IPS-15b (cell line): ENCODE results near the gene ACSL6.
A peak's percentile ranks its signal among the peaks of the same experiment; 100 is the strongest.

Experiments used
- H3K27me3 ChIP-seq: one replicate; pipeline ENCODE4 v1.6.1; 2013; ENCODE audit warnings: low read length; ENCODE audit not compliant: control insufficient read depth, insufficient read depth
- H3K36me3 ChIP-seq: one replicate; pipeline ENCODE4 v1.6.1; 2013; ENCODE audit warnings: low read length; ENCODE audit not compliant: control insufficient read depth, insufficient read depth
- H3K4me1 ChIP-seq: one replicate; pipeline ENCODE4 v1.6.1; 2013; ENCODE audit warnings: mild to moderate bottlenecking, low read length; ENCODE audit not compliant: control insufficient read depth, insufficient read depth
- H3K4me3 ChIP-seq: one replicate; pipeline ENCODE4 v1.5.1; 2013; ENCODE audit warnings: low read depth, low read length
- H3K9ac ChIP-seq: one replicate; pipeline ENCODE4 v1.6.1; 2013; ENCODE audit warnings: low read depth, mild to moderate bottlenecking, low read length
- H3K9me3 ChIP-seq: one replicate; pipeline ENCODE4 v1.6.1; 2013; ENCODE audit warnings: mild to moderate bottlenecking, low read length; ENCODE audit not compliant: control insufficient read depth, insufficient read depth

Gene ACSL6

GRCh38 chr5:132021654-132022053, 10.2 kb upstream of the ACSL6 start:
- Histone ChIP-seq H3K36me3 (no peaks in the 10 kb centered on the region), H3K27me3 (no peaks in the 10 kb centered on the region), H3K4me3 (no peak overlapping the region), H3K9me3 (no peaks in the 10 kb centered on the region), H3K9ac (no peak overlapping the region), H3K4me1 (no peaks in the 10 kb centered on the region)

- Histone ChIP-seq H3K9me3 (no peaks in the 10 kb centered on the region), H3K9ac (no peak overlapping the region), H3K4me3 (no peak overlapping the region), H3K4me1 (no peaks in the 10 kb centered on the region), H3K36me3 (no peaks in the 10 kb centered on the region), H3K27me3 (no peaks in the 10 kb centered on the region)
These were observed 9.3 kb upstream of the ACSL6 start for GRCh38 chr5:132020568-132021339.

DNA sequence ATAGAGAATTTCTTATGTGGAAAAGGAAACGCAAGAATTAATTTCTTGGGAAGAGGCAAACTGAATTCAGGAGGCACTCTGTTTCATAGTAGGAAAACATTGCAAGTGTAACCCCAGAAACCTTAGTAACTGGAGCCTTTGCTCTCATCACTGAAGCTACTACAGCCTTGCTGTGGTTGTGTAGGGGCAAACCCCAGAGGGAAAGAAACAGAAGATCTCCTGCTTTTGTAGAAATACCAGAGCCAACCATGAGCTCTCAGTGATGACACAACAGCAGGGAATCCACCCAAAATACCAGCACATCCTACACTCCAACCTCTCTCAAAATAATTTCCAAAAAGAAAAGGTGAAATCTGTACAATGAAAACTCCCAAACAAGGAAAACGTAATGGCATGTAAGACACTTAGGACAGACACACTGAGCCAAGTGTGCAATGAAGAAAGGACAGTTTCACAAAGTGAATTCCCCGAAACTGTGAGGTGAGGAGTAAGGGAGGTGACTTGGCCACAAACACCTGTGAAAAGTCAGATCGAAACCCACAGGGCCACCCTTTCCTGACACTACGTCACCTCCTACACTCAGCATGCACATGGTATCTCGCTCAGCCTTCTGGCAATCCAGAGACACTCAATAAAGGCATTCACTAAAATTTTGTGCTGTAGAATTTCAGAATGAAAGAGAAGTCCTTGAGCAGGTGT, 8.5 kb upstream of the ACSL6 start:
- Histone ChIP-seq H3K27me3 (no peaks in the 10 kb centered on the region), H3K4me1 (no peaks in the 10 kb centered on the region), H3K9me3 (no peaks in the 10 kb centered on the region), H3K9ac (no peak overlapping the region), H3K36me3 (no peaks in the 10 kb centered on the region), H3K4me3 (no peak overlapping the region)

- Histone ChIP-seq H3K4me1 (no peaks in the 10 kb centered on the region), H3K36me3 (no peaks in the 10 kb centered on the region), H3K27me3 (no peaks in the 10 kb centered on the region), H3K9me3 (no peaks in the 10 kb centered on the region), H3K4me3 (no peak overlapping the region), H3K9ac (no peak overlapping the region)
These were observed 7.9 kb upstream of the ACSL6 start for GRCh38 chr5:132019337-132019736.

- no peaks in the 10 kb centered on the region for H3K27me3 ChIP-seq
- no peaks in the 10 kb centered on the region for H3K4me1 ChIP-seq
- H3K9ac ChIP-seq, result no peak overlapping the region
- no peaks in the 10 kb centered on the region for H3K9me3 ChIP-seq
- no peak overlapping the region for H3K4me3 ChIP-seq
- no peaks in the 10 kb centered on the region for H3K36me3 ChIP-seq
These were observed 6.5 kb upstream of the ACSL6 start for GRCh38 chr5:132017738-132018625.

- peaks cover 1% of the 10 kb centered on the region for H3K4me1 ChIP-seq
- no peaks in the 10 kb centered on the region for H3K9me3 ChIP-seq
- H3K36me3 ChIP-seq, result no peaks in the 10 kb centered on the region
- H3K27me3 ChIP-seq, result peaks cover 2% of the 10 kb centered on the region
- no peak overlapping the region for H3K9ac ChIP-seq
- H3K4me3 ChIP-seq, result no peak overlapping the region
These were observed 5.9 kb upstream of the ACSL6 start for GRCh38 chr5:132017316-132017715.

- Histone ChIP-seq H3K9me3 (no peaks in the 10 kb centered on the region), H3K27me3 (peaks cover 7% of the 10 kb centered on the region), H3K4me1 (peaks cover 4% of the 10 kb centered on the region), H3K9ac (no peak overlapping the region), H3K4me3 (no peak overlapping the region), H3K36me3 (no peaks in the 10 kb centered on the region)
These were observed 5.3 kb upstream of the ACSL6 start for GRCh38 chr5:132016721-132017250.

GRCh38 chr5:132013711-132014110, 2.3 kb upstream of the ACSL6 start:
- H3K36me3 ChIP-seq, result no peaks in the 10 kb centered on the region
- no peak overlapping the region for H3K4me3 ChIP-seq
- H3K4me1 ChIP-seq, result peaks cover 8% of the 10 kb centered on the region
- no peak overlapping the region for H3K9ac ChIP-seq
- peaks cover 17% of the 10 kb centered on the region for H3K27me3 ChIP-seq
- H3K9me3 ChIP-seq, result no peaks in the 10 kb centered on the region

DNA sequence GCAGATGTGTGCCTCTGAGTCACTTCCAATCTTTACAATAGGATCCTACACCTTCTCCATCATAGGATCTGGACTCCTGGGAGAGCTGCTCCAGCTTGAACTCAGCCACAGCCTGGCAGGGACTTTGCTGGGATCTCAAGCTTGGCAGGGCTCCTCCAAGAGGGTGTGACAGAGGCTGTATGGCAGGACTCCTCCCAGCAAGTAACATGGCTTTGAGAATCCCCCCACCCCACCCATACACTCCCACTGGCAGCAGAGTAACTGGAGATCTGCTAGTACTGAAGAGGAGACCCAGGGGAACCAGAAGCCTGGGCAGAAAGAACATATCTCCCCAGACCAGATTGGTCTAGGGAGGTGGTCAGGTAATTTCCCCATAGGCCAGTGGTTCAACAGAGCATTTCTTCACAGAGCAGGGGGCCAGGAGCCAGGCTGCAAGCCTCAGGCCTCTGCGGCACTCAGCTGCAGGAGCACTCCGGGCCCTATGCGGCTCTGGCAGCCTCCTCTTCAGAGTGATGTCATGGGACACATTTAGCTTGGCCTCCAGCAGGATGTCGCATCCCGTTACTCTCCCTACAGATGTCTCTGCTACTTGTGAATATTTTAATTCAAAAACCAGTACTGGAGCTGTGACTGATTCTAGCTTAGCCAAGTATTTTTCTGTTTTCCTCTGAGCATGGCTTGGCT, 1.7 kb upstream of the ACSL6 start:
- H3K9me3 ChIP-seq, result no peaks in the 10 kb centered on the region
- no peak overlapping the region for H3K4me3 ChIP-seq
- no peaks in the 10 kb centered on the region for H3K36me3 ChIP-seq
- H3K27me3 ChIP-seq, result peaks cover 17% of the 10 kb centered on the region
- no peak overlapping the region for H3K9ac ChIP-seq
- peaks cover 8% of the 10 kb centered on the region for H3K4me1 ChIP-seq

DNA sequence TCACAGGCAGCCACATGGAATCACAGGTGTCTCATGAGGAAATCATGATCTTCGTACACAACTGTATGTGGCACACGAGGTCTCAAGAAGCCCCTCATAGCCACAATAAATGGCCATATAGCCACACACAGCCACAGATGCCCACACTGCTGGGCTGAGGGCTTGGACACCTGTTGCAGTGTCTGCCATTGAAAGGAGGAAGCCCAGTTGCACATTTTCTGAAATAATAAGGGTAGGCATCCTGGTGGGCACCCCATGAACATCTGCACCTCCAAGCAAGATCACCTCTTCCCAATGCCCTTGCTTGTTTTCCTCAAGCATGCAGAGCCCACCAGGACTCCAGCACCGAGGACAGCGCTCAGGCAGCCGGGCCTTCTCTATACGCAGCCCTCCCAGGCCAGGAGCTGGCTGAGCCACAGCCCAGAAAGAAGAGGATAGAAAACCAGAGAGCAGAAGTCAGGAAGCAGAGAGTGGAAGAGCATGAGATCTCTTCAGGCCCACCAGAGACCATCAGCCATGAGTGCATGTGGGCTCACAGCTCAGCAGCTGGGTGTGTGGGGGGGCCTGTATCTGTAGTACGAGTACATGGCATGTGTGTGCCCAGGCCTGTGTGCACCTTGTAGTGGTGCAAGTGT, 1.0 kb upstream of the ACSL6 start:
- H3K9me3 ChIP-seq, result no peaks in the 10 kb centered on the region
- peaks cover 8% of the 10 kb centered on the region for H3K4me1 ChIP-seq
- no peak overlapping the region for H3K9ac ChIP-seq
- no peaks in the 10 kb centered on the region for H3K36me3 ChIP-seq
- H3K27me3 ChIP-seq, result peaks cover 17% of the 10 kb centered on the region
- peak overlapping the region; percentile 74 for H3K4me3 ChIP-seq
